ENCODE data around the gene FRAT2. TPM values are rescaled to one million over a fixed set of nuclear protein-coding genes. Genes with fewer than 3 reads are reported as not detected.

The FRAT2 gene, protein sequence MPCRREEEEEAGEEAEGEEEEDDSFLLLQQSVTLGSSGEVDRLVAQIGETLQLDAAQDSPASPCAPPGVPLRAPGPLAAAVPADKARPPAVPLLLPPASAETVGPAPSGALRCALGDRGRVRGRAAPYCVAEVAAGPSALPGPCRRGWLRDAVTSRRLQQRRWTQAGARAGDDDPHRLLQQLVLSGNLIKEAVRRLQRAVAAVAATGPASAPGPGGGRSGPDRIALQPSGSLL
- 4.4 and 5.4 TPM in 2 replicates for total RNA-seq

DNA sequence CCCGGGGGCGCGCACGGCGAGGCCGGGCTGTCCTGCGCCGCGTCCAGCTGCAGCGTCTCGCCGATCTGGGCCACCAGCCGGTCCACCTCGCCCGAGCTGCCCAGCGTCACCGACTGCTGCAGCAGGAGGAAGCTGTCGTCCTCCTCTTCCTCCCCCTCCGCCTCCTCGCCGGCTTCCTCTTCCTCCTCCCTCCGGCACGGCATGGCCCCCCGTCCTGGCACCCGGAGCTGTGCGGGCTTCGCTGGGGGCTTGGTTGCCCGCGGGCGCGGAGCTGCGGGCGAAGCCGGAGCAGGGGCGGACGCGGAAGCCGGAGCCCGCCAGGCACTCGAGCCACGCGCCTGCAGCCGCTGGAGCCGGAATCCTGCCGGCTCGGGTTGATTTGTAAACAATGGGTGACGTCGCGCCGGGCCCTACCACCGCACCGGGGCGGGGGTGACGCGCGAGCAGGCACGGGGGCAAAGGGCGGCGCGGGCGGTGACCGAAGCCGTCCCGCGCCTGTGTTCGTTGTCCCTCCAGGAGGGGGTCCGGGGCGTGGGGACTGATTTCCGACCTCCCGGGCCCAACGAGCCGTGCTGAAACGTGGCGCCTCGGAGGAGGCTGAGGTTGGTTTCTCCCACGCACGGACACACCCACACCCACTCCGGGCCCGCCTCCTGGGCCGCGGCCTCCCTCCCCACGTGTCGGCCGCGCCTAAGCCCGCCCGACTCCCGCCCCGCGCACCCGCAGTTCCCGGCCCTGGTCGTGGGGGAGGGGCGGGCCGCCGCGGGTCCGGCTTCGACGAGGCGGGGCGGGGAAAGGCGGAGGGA, at the start of gene FRAT2:
Gene FRAT2, minus strand, starts transcription at position 360 of the 806 bp plus-strand sequence. Its CDS starts 157 bp downstream, at position 203.

DNA sequence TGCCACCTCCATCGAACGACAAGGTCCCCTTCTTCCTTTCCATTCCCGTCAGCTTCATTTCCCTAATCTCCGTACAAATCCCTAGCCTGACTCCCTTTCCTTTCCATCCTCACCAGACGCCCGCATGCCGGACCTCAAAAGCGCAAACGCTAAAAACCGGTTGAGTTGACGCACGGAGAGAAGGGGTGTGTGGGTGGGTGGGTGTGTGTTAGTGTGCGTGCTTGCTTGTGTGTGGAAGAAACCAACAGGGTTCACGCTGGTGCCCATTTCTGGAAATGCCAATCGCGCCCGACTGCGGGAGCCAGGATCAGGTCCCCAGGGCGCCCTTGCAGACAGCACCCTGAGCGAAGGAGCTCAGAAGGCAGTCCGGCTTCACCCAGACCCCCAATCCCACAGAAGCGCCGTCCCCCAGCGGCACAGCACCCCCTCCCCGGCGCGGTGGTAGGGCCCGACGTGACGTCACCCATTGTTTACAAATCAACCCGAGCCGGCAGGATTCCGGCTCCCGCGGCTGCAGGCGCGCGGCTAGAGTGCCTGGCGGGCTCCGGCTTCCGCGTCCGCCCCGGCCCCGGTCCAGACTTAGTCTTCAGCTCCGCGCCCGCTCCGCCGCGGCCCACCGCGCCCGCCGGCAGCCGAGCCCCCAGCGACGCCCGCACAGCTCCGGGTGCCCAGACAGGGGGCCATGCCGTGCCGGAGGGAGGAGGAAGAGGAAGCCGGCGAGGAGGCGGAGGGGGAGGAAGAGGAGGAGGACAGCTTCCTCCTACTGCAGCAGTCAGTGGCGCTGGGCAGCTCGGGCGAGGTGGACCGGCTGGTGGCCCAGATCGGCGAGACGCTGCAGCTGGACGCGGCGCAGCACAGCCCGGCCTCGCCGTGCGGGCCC, 15.5 kb downstream of the FRAT2 start, which contains the start of gene FRAT1:
Gene FRAT1, plus strand, starts transcription at position 500 of the 880 bp plus-strand sequence. Its CDS starts 183 bp downstream, at position 683.

DNA sequence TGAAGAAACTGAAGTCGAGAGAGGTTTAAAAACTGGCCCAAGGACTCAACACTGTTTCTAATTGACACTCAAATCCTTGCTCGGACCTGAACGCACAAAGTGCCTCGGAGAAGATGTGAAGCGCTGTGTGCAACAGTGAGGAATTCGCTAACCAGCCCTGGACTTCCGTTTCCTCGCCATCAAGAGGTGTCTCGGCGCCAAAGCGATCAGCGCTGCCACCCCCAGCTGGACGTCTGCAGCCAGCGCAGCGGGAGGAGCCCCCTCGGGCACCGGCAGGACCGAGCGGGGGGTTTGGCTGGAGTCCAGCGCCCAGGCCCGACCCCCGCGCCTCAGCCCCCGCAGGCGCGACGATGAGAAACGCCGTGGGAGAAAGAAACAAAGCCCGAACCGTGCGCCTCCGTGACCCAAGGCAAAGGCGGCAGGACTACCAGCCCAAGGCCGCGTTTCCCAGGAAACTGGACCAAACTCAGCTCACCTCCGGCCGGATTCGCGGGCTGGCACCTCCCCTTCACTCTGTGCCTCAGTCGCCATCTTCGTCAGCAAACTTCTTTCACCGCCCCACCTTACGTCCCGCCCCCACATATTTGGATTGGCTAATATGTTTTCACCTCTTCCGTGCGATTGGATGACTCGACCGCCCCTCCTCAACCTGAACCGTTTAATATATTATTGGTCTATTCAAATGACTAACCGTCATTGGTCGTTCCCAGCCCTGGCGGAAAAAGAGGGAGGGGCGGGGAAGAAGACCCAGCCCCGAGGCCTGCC, 42.2 kb downstream of the FRAT2 start, which contains the start of gene ARHGAP19:
Gene ARHGAP19, minus strand, starts transcription at position 541 of the 765 bp plus-strand sequence. Its CDS starts 10 bp downstream, at position 531.

Other genes with a start within 250 kb of the FRAT2 start
- gene SLIT1, start 148.8 kb downstream of the FRAT2 start, total RNA-seq: 0.26 and 0.31 TPM in 2 replicates
- gene ARHGAP19, start 42.1 kb downstream of the FRAT2 start, total RNA-seq: 8.1 and 9.1 TPM in 2 replicates
- gene FRAT1, start 15.5 kb downstream of the FRAT2 start, total RNA-seq: 1.7 and 2.1 TPM in 2 replicates
- gene RRP12, start 66.6 kb upstream of the FRAT2 start, total RNA-seq: 10.1 and 15.7 TPM in 2 replicates
- 224 and 247 TPM in 2 replicates for gene PGAM1, start 91.5 kb upstream of the FRAT2 start, total RNA-seq
- gene EXOSC1, start 111.3 kb upstream of the FRAT2 start, total RNA-seq: 27.9 and 32.0 TPM in 2 replicates
- gene ZDHHC16, start 111.4 kb upstream of the FRAT2 start, total RNA-seq: 35.0 and 38.7 TPM in 2 replicates
- 46.2 and 49.2 TPM in 2 replicates for gene MMS19, start 163.7 kb upstream of the FRAT2 start, total RNA-seq
- gene UBTD1, start 164.2 kb upstream of the FRAT2 start, total RNA-seq: 22.5 and 22.9 TPM in 2 replicates
- 0.50 and 1.5 TPM in 2 replicates for gene ANKRD2, start 238.1 kb upstream of the FRAT2 start, total RNA-seq
- gene HOGA1, start 249.7 kb upstream of the FRAT2 start, total RNA-seq: 2.5 and 3.3 TPM in 2 replicates

Measured in aortic smooth muscle cell (primary cell).